Subcutaneous abdominal adipose tissue (tissue), 5 donors: Measurements from ENCODE around the gene LENG9.
"Not testable (repeated sequence)": the region's sequence is repeated elsewhere in the genome, so short reads cannot be mapped to it uniquely, and the experiment has no call there.

Source experiments
- H3K27ac ChIP-seq: one replicate; pipeline ENCODE4 v1.7.0; 2013; ENCODE audit warnings: low read depth, mild to moderate bottlenecking, inconsistent platforms, low read length, moderate library complexity
- H3K27me3 ChIP-seq, 5 donors: one replicate each; pipeline ENCODE4 v1.7.0; 2013; ENCODE audit warnings: low read length in 5 of 5, inconsistent platforms in 1 of 5; ENCODE audit not compliant: control insufficient read depth in 5 of 5, insufficient read depth in 4 of 5
- H3K36me3 ChIP-seq, 5 donors: one replicate each; pipeline ENCODE4 v1.7.0; 2013; ENCODE audit warnings: low read length in 5 of 5; ENCODE audit not compliant: control insufficient read depth in 5 of 5, insufficient read depth in 5 of 5
- H3K4me1 ChIP-seq, 5 donors: one replicate each; pipeline ENCODE4 v1.7.0; 2013; ENCODE audit warnings: low read length in 5 of 5, mild to moderate bottlenecking in 3 of 5, moderate library complexity in 1 of 5; ENCODE audit not compliant: control insufficient read depth in 5 of 5, insufficient read depth in 5 of 5
- H3K4me3 ChIP-seq, 5 donors: one replicate each; pipeline ENCODE4 v1.7.0; 2013; ENCODE audit warnings: low read length in 5 of 5, low read depth in 1 of 5
- H3K9ac ChIP-seq, 5 donors: one replicate each; pipeline ENCODE4 v1.7.0; 2013; ENCODE audit warnings: low read length in 5 of 5, mild to moderate bottlenecking in 4 of 5, moderate library complexity in 3 of 5
- H3K9me3 ChIP-seq, 5 donors: one replicate each; pipeline ENCODE4 v1.7.0; 2013; ENCODE audit warnings: low read length in 5 of 5; ENCODE audit not compliant: control insufficient read depth in 5 of 5
- donor health status: healthy.
- donor health status: healthy.
- donor health status: healthy.
- donor health status: healthy.
- donor health status: healthy.

LENG9 gene

GRCh38 chr19:54463531-54464043, at the start of gene LENG9:
Gene LENG9 (minus strand): TSS chr19:54463778. CDS start chr19:54463526, 252 bp downstream.
- Histone ChIP-seq H3K4me1 (peaks cover 0 to 44% (median 36%) of the 10 kb centered on the region in 5 donors), H3K9ac (peak within 1 kb of the TSS in 4 of 5 donors; percentile 73 to 92 (median 80)), H3K27me3 (no peaks in the 10 kb centered on the region), H3K36me3 (peaks cover 0 to 35% (median 33%) of the 10 kb centered on the region in 5 donors), H3K27ac (peak within 1 kb of the TSS; percentile 88), H3K9me3 (no peaks in the 10 kb centered on the region), H3K4me3 (peak within 1 kb of the TSS; percentile 64 to 80 (median 70))

GRCh38 chr19:54509200-54509940, 45.8 kb upstream of the LENG9 start:
- not testable (repeated sequence) for H3K9me3 ChIP-seq, H3K4me1 ChIP-seq, H3K9ac ChIP-seq, H3K4me3 ChIP-seq, H3K27me3 ChIP-seq, H3K36me3 ChIP-seq, H3K27ac ChIP-seq

GRCh38 chr19:54508487-54508886, 44.9 kb upstream of the LENG9 start:
- not testable (repeated sequence) for H3K4me3 ChIP-seq, H3K4me1 ChIP-seq, H3K27me3 ChIP-seq, H3K27ac ChIP-seq, H3K36me3 ChIP-seq, H3K9me3 ChIP-seq, H3K9ac ChIP-seq

GRCh38 chr19:54507824-54508223, 44.2 kb upstream of the LENG9 start:
- Histone ChIP-seq H3K4me1 (no peaks in the 10 kb centered on the region), H3K4me3 (no peak overlapping the region), H3K27me3 (peaks cover 3 to 9% (median 5%) of the 10 kb centered on the region in 5 donors), H3K27ac (no peak overlapping the region), H3K9me3 (no peaks in the 10 kb centered on the region), H3K36me3 (no peaks in the 10 kb centered on the region), H3K9ac (no peak overlapping the region)

- not testable (repeated sequence) for H3K36me3 ChIP-seq, H3K27ac ChIP-seq, H3K4me1 ChIP-seq, H3K27me3 ChIP-seq, H3K9me3 ChIP-seq, H3K4me3 ChIP-seq, H3K9ac ChIP-seq
These were observed 43.6 kb upstream of the LENG9 start for GRCh38 chr19:54507038-54507717.

- Histone ChIP-seq H3K36me3 (no peaks in the 10 kb centered on the region), H3K4me3 (no peak overlapping the region), H3K27me3 (peaks cover 3 to 6% (median 3%) of the 10 kb centered on the region in 5 donors), H3K4me1 (no peaks in the 10 kb centered on the region), H3K9me3 (no peaks in the 10 kb centered on the region), H3K27ac (no peak overlapping the region), H3K9ac (no peak overlapping the region)
These were observed 42.5 kb upstream of the LENG9 start for GRCh38 chr19:54506079-54506478.

- not testable (repeated sequence) for H3K27ac ChIP-seq, H3K4me1 ChIP-seq, H3K27me3 ChIP-seq, H3K9me3 ChIP-seq, H3K4me3 ChIP-seq, H3K9ac ChIP-seq, H3K36me3 ChIP-seq
These were observed 42.0 kb upstream of the LENG9 start for GRCh38 chr19:54505542-54505941.

GRCh38 chr19:54502518-54503048, 39.0 kb upstream of the LENG9 start, which contains the start of gene LAIR2:
Gene LAIR2 (plus strand): TSS chr19:54502831. CDS start chr19:54502919, 88 bp downstream.
- no peak within 1 kb of the TSS for H3K27ac ChIP-seq
- peaks cover 0 to 7% (median 0%) of the 10 kb centered on the region in 5 donors for H3K27me3 ChIP-seq
- no peaks in the 10 kb centered on the region for H3K36me3 ChIP-seq

GRCh38 chr19:54498451-54498772, 34.8 kb upstream of the LENG9 start:
- not testable (repeated sequence) for H3K9ac ChIP-seq, H3K4me3 ChIP-seq, H3K4me1 ChIP-seq, H3K9me3 ChIP-seq, H3K27ac ChIP-seq, H3K36me3 ChIP-seq
- H3K27me3 ChIP-seq: peaks cover 0 to 13% (median 0%) of the 10 kb centered on the region in 5 donors

More at GRCh38 chr19:54502518-54503048, 39.0 kb upstream of the LENG9 start, which contains the start of gene LAIR2:
- H3K4me3 ChIP-seq: no peak within 1 kb of the TSS
- no peaks in the 10 kb centered on the region for H3K9me3 ChIP-seq
- no peaks in the 10 kb centered on the region for H3K4me1 ChIP-seq
- H3K9ac ChIP-seq: no peak within 1 kb of the TSS
